Panc1 (cell line): ENCODE data around the gene COL6A1. TPM values are rescaled to one million over a fixed set of nuclear protein-coding genes. Genes with fewer than 3 reads are reported as not detected.

ENCODE experiments used
- ATAC-seq: fragments of 200-7000 bp; cut with Tn5 transposase; 2 replicates; pipeline ENCODE4 v1.9.1; 2020; ENCODE audit warnings: mild to moderate bottlenecking, moderate library complexity
- BruUV-seq: library from RNA; stranded (reverse); fragments of 400-500 nt; replicated peaks from 2 replicates; lab custom pipeline; 2021; lab: Mats Ljungman, UMichigan
- CTCF ChIA-PET: fragments of 300-600 bp; sonication (Branson Sonifier 250); formaldehyde crosslinking; loops from one replicate; lab custom pipeline; 2022; ENCODE audit warnings: antibody characterized with exemption; lab: Charles Lee
- POLR2A ChIA-PET: fragments of 300-600 bp; sonication (Branson Sonifier 250); formaldehyde crosslinking; loops from one replicate; lab custom pipeline; 2022; ENCODE audit warnings: antibody characterized with exemption; lab: Charles Lee
- DNase-seq: peaks from one replicate; pipeline ENCODE4 v3.0.0-alpha.2; 2010; ENCODE audit warnings: low read depth, low spot score
- H3K27ac ChIP-seq: 2 replicates; pipeline ENCODE4 v1.5.1; 2011; ENCODE audit warnings: mild to moderate bottlenecking, low read length, inconsistent platforms
- H3K27me3 ChIP-seq: fragments of 200-500 bp; sonication (Bioruptor generic); 2 replicates; pipeline ENCODE4 v1.6.0; 2014; ENCODE audit warnings: low read length, inconsistent platforms; ENCODE audit not compliant: control insufficient read depth, insufficient read depth
- H3K36me3 ChIP-seq: fragments of 200-500 bp; sonication (Bioruptor generic); 2 replicates; pipeline ENCODE4 v1.5.1; 2014; ENCODE audit warnings: inconsistent platforms, mild to moderate bottlenecking, low read length, moderate library complexity; ENCODE audit not compliant: control insufficient read depth, insufficient read depth
- H3K4me1 ChIP-seq: 2 replicates; pipeline ENCODE4 v1.5.1; 2011; ENCODE audit warnings: inconsistent platforms, mild to moderate bottlenecking, low read length, moderate library complexity; ENCODE audit not compliant: control insufficient read depth, insufficient read depth
- H3K4me3 ChIP-seq, 2 experiments: 2 replicates each; pipeline ENCODE4 v1.5.1; 2011 to 2012; ENCODE audit warnings: low read depth in 2 of 2, low read length in 2 of 2, mild to moderate bottlenecking in 2 of 2, inconsistent platforms in 1 of 2, moderate library complexity in 1 of 2
- H3K9me3 ChIP-seq: fragments of 200-500 bp; sonication (Bioruptor generic); 2 replicates; pipeline ENCODE4 v1.5.1; 2014; ENCODE audit warnings: low read depth, mild to moderate bottlenecking, inconsistent platforms, low read length, moderate library complexity; ENCODE audit not compliant: control insufficient read depth, insufficient read depth
- POLR2AphosphoS5 ChIP-seq: IDR thresholded peaks from 2 replicates; pipeline ENCODE4 v1.6.1; 2012; ENCODE audit warnings: mild to moderate bottlenecking, low read depth, low read length, moderate library complexity
- SIN3A ChIP-seq: IDR thresholded peaks from 2 replicates; pipeline ENCODE4 v1.6.1; 2012; ENCODE audit warnings: low read depth, mild to moderate bottlenecking, low read length, moderate library complexity, borderline replicate concordance; ENCODE audit not compliant: insufficient read depth
- TCF7L2 ChIP-seq: IDR thresholded peaks from 2 replicates; pipeline ENCODE4 v1.6.1; 2011; ENCODE audit warnings: mild to moderate bottlenecking, low read depth, low read length, inconsistent platforms
- in situ Hi-C: cut with HindIII; loops from 2 replicates; pipeline ENCODE4 v1.10.0; 2016; ENCODE audit warnings: low sequenced_read_pairs, low pct_unique_long_range_greater_than_20kb
- intact Hi-C: fragments of 100-400 bp; cut with micrococcal nuclease; formaldehyde crosslinking; loops from one replicate; pipeline ENCODE4 v1.10.0; 2022; ENCODE audit not compliant: unreplicated experiment
- total RNA-seq: library from RNA; stranded (reverse); gene quantifications from one replicate; pipeline ENCODE4 v1.2.1, GENCODE V29; 2021; ENCODE audit not compliant: unreplicated experiment
- TF ChIP-seq, protein P1 (sequence below): fragments of 450-650 bp; IDR thresholded peaks from 2 replicates; pipeline ENCODE4 v1.5.1; 2017; ENCODE audit warnings: mild to moderate bottlenecking
- TF ChIP-seq, protein P2 (sequence below), 2 experiments: IDR thresholded peaks; 2 replicates each; pipeline ENCODE4 v1.6.1; 2011 to 2012; ENCODE audit warnings: low read depth in 2 of 2, control low read depth in 1 of 2, low read length in 1 of 2, mild to moderate bottlenecking in 1 of 2, moderate library complexity in 1 of 2; ENCODE audit not compliant: insufficient read depth in 1 of 2

COL6A1 gene
- total RNA-seq, 1 experiment from 2014 or later = 34.2 TPM

DNA sequence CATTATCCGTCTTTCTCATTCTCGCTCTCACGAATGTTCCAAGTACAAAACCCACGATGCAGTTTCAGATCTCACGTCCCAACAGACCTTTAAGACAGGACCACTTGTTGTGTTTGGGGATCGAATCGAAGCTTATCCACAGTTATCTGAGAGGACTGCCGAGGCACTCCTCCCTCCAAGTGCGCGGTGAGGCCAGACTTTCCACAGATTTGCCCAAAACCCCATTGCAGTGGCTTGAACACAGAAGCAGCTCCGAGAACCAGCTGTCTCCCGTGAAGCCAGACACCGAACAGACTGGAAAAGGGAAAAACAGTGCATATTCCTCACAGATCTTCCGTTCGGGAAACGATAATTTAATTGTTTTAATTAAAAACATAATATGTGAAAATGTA, 69.8 kb downstream of the COL6A1 start:
- in situ Hi-C loops (no loop called here), intact Hi-C loops (no loop called here)
- ATAC-seq = no peak
- Histone ChIP-seq H3K4me3 (no peak overlapping the region), H3K4me1 (no peaks in the 10 kb centered on the region), H3K9me3 (no peaks in the 10 kb centered on the region), H3K36me3 (no peaks in the 10 kb centered on the region), H3K27me3 (no peaks in the 10 kb centered on the region), H3K27ac (no peak overlapping the region)
- TF ChIP-seq, protein P1, sequence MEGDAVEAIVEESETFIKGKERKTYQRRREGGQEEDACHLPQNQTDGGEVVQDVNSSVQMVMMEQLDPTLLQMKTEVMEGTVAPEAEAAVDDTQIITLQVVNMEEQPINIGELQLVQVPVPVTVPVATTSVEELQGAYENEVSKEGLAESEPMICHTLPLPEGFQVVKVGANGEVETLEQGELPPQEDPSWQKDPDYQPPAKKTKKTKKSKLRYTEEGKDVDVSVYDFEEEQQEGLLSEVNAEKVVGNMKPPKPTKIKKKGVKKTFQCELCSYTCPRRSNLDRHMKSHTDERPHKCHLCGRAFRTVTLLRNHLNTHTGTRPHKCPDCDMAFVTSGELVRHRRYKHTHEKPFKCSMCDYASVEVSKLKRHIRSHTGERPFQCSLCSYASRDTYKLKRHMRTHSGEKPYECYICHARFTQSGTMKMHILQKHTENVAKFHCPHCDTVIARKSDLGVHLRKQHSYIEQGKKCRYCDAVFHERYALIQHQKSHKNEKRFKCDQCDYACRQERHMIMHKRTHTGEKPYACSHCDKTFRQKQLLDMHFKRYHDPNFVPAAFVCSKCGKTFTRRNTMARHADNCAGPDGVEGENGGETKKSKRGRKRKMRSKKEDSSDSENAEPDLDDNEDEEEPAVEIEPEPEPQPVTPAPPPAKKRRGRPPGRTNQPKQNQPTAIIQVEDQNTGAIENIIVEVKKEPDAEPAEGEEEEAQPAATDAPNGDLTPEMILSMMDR = no peak
- TF ChIP-seq, protein P2, sequence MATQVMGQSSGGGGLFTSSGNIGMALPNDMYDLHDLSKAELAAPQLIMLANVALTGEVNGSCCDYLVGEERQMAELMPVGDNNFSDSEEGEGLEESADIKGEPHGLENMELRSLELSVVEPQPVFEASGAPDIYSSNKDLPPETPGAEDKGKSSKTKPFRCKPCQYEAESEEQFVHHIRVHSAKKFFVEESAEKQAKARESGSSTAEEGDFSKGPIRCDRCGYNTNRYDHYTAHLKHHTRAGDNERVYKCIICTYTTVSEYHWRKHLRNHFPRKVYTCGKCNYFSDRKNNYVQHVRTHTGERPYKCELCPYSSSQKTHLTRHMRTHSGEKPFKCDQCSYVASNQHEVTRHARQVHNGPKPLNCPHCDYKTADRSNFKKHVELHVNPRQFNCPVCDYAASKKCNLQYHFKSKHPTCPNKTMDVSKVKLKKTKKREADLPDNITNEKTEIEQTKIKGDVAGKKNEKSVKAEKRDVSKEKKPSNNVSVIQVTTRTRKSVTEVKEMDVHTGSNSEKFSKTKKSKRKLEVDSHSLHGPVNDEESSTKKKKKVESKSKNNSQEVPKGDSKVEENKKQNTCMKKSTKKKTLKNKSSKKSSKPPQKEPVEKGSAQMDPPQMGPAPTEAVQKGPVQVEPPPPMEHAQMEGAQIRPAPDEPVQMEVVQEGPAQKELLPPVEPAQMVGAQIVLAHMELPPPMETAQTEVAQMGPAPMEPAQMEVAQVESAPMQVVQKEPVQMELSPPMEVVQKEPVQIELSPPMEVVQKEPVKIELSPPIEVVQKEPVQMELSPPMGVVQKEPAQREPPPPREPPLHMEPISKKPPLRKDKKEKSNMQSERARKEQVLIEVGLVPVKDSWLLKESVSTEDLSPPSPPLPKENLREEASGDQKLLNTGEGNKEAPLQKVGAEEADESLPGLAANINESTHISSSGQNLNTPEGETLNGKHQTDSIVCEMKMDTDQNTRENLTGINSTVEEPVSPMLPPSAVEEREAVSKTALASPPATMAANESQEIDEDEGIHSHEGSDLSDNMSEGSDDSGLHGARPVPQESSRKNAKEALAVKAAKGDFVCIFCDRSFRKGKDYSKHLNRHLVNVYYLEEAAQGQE (IDR thresholded peaks at IDR 0.05; ENCODE audit: insufficient read depth in 1 of 2, low read depth in 2 of 2, low read length in 1 of 2) = no peak
- no peak for TF ChIP-seq SIN3A
- TF ChIP-seq TCF7L2 = no peak
- TF ChIP-seq POLR2AphosphoS5 = no peak
- CTCF ChIA-PET = no interaction called here
- no TSS peak for BruUV-seq
- POLR2A ChIA-PET = no interaction called here
- no peak for DNase-seq

DNA sequence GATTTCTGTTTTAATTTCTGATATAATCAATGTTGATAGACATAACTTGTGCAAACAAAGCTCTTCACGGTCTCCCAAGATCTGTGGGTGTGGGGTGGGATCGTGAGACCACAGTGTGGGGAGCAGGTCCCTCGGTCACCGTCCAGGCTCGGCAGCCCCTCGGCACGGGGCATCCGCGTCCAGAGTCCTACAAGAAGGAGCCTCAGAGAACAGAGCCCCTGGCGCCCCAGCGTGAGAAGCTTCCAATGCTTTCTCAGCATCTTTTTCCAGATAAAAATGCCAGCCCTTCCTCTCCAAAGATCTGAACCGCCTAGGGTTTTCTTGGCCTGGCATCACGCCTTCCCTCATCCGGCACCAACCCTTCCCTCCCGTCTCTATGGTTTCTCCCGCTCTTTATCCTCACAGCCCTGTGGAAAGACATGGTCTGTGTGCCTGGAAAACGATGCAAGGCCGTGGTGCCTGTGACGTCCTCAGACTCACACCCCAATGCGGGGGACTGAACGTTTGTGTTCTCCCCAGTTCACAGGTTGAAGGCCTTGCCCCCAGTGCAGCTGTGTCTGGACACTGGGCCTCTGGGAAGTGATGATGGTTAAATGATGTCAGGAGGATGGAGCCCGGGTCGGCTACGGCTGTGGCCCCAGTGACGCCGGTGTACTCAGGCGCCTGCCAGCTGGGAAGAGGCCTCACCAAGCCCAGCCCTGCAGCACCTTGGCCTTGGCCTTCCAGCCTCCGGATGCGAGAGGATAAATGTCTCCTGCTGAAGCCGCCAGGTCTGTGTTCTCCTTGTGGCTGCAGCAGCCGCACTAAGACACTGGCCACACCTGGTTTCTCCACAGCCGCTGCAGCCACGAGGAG, 70.5 kb downstream of the COL6A1 start:
- BruUV-seq = no TSS peak

More for the DNA sequence above, 70.5 kb downstream of the COL6A1 start:
- Histone ChIP-seq H3K36me3 (no peaks in the 10 kb centered on the region), H3K4me1 (no peaks in the 10 kb centered on the region), H3K27me3 (no peaks in the 10 kb centered on the region), H3K4me3 (no peak overlapping the region), H3K27ac (no peak overlapping the region), H3K9me3 (no peaks in the 10 kb centered on the region)
- in situ Hi-C loops = no loop called here
- CTCF ChIA-PET = no interaction called here
- intact Hi-C loops = no loop called here
- DNase-seq = no peak
- TF ChIP-seq SIN3A = no peak
- TF ChIP-seq TCF7L2 = no peak
- TF ChIP-seq, protein P1 = no peak
- no peak for TF ChIP-seq POLR2AphosphoS5
- TF ChIP-seq, protein P2 (IDR thresholded peaks at IDR 0.05; ENCODE audit: insufficient read depth in 1 of 2, low read depth in 2 of 2, low read length in 1 of 2) = no peak
- POLR2A ChIA-PET = interaction anchor here (0.5 kb wide), 1 partner anchor 238 kb away, joined by 5 read pairs; no protein-coding TSS in a partner anchor
- ATAC-seq = no peak
